ENCODE measurements around the gene THRA. TPM values are rescaled to one million over a fixed set of nuclear protein-coding genes. Genes with fewer than 3 reads are reported as not detected.

Gene THRA
- 48.2 TPM for polyA plus RNA-seq (ENCODE audit: insufficient read length)
- long read RNA-seq, donor 1, full-length matches to known transcripts, result 12 of 18 reads
- long read RNA-seq, donor 1, partial matches to known transcripts, result 6 of 18 reads
- long read RNA-seq, donor 1, other reads (novel, unspliced or antisense), result 0 of 18 reads
- long read RNA-seq, donor 2, full-length matches to known transcripts, result 15 of 21 reads
- long read RNA-seq, donor 2, partial matches to known transcripts, result 6 of 21 reads
- long read RNA-seq, donor 2, other reads (novel, unspliced or antisense), result 0 of 21 reads
- long read RNA-seq, donor 3, full-length matches to known transcripts, result 6 of 6 reads
- long read RNA-seq, donor 3, partial matches to known transcripts, result 0 of 6 reads
- long read RNA-seq, donor 3, other reads (novel, unspliced or antisense), result 0 of 6 reads
- long read RNA-seq, donor 4, full-length matches to known transcripts, result 1 of 1 reads
- long read RNA-seq, donor 4, partial matches to known transcripts, result 0 of 1 reads
- long read RNA-seq, donor 4, other reads (novel, unspliced or antisense), result 0 of 1 reads
- long read RNA-seq, donor 5, full-length matches to known transcripts, result 11 of 11 reads
- long read RNA-seq, donor 5, partial matches to known transcripts, result 0 of 11 reads
- long read RNA-seq, donor 5, other reads (novel, unspliced or antisense), result 0 of 11 reads
- long read RNA-seq, donor 6, full-length matches to known transcripts, result 9 of 45 reads
- long read RNA-seq, donor 6, partial matches to known transcripts, result 36 of 45 reads
- long read RNA-seq, donor 6, other reads (novel, unspliced or antisense), result 0 of 45 reads
- long read RNA-seq, donor 7, full-length matches to known transcripts, result 14 of 62 reads
- long read RNA-seq, donor 7, partial matches to known transcripts, result 48 of 62 reads
- long read RNA-seq, donor 7, other reads (novel, unspliced or antisense), result 0 of 62 reads
- long read RNA-seq, donor 8, full-length matches to known transcripts, result 1 of 11 reads
- long read RNA-seq, donor 8, partial matches to known transcripts, result 10 of 11 reads
- long read RNA-seq, donor 8, other reads (novel, unspliced or antisense), result 0 of 11 reads

- peak; percentile 55 for DNase-seq
Measured at GRCh38 chr17:40062329-40063186, at the start of gene THRA. Gene THRA (plus strand): TSS chr17:40062965. CDS start chr17:40074489, 11,524 bp downstream.

DNA sequence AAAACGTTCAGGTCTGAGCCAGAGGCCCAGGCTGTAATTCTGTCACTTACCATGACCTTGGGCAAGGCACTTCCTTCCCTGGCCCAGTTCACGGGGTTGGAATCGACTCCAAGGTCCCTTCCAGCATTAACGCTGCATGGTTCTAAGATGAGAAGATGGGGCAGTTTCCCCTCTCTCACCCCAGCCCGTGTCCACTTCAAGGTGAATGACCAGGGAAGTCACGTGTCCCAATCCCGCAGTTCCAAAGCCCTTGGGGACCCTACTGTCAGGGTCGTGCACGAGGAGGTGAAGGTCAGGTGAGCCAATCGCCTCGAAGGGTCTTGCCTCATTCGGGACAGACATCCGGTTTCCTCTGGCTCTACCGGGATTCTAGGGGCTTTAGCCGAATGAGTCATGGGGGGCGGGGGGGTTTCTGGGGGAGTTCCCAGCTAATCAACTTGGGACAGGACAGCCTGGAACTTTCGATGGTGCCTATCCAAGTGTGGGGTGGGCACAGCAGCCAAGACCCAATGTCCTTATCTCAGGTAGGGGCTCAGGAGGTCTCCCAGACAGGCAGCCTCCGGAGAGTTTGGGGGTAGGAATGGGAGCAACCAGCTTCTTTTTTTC is 48.3 kb upstream of the THRA start:
- DNase-seq, result no peak

DNA sequence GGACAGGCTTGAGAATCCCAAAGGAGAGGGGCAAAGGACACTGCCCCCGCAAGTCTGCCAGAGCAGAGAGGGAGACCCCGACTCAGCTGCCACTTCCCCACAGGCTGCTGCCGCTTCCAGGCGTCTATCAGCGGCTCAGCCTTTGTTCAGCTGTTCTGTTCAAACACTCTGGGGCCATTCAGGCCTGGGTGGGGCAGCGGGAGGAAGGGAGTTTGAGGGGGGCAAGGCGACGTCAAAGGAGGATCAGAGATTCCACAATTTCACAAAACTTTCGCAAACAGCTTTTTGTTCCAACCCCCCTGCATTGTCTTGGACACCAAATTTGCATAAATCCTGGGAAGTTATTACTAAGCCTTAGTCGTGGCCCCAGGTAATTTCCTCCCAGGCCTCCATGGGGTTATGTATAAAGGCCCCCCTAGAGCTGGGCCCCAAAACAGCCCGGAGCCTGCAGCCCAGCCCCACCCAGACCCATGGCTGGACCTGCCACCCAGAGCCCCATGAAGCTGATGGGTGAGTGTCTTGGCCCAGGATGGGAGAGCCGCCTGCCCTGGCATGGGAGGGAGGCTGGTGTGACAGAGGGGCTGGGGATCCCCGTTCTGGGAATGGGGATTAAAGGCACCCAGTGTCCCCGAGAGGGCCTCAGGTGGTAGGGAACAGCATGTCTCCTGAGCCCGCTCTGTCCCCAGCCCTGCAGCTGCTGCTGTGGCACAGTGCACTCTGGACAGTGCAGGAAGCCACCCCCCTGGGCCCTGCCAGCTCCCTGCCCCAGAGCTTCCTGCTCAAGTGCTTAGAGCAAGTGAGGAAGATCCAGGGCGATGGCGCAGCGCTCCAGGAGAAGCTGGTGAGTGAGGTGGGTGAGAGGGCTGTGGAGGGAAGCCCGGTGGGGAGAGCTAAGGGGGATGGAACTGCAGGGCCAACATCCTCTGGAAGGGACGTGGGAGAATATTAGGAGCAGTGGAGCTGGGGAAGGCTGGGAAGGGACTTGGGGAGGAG is 47.5 kb upstream of the THRA start, which contains the start of gene CSF3:
Gene CSF3 (plus strand): TSS at position 436 of the 993 bp plus-strand sequence. CDS start 35 bp downstream, at position 471.
- no peak for DNase-seq

DNA sequence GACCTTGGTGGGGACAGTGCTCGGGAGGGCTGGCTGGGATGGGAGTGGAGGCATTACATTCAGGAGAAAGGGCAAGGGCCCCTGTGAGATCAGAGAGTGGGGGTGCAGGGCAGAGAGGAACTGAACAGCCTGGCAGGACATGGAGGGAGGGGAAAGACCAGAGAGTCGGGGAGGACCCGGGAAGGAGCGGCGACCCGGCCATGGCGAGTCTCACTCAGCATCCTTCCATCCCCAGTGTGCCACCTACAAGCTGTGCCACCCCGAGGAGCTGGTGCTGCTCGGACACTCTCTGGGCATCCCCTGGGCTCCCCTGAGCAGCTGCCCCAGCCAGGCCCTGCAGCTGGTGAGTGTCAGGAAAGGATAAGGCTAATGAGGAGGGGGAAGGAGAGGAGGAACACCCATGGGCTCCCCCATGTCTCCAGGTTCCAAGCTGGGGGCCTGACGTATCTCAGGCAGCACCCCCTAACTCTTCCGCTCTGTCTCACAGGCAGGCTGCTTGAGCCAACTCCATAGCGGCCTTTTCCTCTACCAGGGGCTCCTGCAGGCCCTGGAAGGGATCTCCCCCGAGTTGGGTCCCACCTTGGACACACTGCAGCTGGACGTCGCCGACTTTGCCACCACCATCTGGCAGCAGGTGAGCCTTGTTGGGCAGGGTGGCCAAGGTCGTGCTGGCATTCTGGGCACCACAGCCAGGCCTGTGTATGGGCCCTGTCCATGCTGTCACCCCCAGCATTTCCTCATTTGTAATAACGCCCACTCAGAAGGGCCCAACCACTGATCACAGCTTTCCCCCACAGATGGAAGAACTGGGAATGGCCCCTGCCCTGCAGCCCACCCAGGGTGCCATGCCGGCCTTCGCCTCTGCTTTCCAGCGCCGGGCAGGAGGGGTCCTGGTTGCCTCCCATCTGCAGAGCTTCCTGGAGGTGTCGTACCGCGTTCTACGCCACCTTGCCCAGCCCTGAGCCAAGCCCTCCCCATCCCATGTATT is 46.5 kb upstream of the THRA start:
- no peak for DNase-seq

DNA sequence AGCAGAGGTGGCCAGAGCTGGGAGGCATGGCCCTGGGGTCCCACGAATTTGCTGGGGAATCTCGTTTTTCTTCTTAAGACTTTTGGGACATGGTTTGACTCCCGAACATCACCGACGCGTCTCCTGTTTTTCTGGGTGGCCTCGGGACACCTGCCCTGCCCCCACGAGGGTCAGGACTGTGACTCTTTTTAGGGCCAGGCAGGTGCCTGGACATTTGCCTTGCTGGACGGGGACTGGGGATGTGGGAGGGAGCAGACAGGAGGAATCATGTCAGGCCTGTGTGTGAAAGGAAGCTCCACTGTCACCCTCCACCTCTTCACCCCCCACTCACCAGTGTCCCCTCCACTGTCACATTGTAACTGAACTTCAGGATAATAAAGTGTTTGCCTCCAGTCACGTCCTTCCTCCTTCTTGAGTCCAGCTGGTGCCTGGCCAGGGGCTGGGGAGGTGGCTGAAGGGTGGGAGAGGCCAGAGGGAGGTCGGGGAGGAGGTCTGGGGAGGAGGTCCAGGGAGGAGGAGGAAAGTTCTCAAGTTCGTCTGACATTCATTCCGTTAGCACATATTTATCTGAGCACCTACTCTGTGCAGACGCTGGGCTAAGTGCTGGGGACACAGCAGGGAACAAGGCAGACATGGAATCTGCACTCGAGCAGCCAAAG is 45.2 kb upstream of the THRA start:
- no peak for DNase-seq

GRCh38 chr17:40018211-40019121 is 44.3 kb upstream of the THRA start:
- DNase-seq, result no peak

GRCh38 chr17:40019140-40019991 is 43.4 kb upstream of the THRA start:
- DNase-seq, result no peak

DNA sequence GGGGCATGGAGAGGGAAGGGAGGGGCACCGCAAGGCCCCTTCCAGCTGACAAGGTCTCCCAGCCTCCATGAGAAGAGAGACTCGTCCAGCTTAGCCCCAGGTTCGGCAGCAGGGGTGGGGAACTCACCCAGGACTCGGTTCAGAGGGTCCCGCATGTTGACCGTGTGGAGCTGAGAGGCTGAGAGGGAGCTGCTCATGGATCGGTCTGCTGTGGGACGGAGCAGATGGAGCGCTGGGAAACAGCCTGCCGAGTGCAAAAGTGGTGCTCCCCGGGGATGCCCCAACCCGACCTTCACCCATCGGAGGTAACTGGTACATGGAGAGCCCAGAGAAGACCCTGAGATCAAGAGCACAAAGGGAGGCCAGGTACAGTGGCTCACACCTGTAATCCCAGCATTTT is 42.6 kb upstream of the THRA start:
- no peak for DNase-seq

DNA sequence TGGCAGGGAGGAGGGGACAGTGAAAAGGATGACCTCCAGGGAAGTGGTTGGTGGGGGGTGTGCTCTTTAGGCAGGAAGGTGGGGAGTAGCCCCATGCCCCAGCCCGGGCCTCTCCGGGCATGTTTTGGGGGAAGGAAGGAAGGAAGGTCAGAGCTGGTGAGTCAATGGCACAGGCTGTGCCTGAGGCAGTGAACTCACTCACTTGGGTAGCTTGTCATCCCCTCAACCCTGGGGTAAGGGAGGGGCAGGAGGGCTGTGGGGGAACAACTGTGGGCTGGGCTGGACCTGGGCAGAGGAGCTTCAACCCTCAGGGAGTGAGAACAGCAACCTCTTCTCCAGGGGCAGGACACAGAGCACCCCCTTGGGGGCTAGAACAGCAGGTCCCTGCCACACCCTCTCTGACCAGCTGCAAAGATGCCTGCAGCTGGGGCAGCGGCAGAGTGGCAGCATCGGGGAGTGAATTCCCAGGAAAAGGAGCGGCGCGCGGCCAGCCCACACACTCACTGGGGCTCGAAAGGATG is 41.3 kb upstream of the THRA start:
- no peak for DNase-seq

DNA sequence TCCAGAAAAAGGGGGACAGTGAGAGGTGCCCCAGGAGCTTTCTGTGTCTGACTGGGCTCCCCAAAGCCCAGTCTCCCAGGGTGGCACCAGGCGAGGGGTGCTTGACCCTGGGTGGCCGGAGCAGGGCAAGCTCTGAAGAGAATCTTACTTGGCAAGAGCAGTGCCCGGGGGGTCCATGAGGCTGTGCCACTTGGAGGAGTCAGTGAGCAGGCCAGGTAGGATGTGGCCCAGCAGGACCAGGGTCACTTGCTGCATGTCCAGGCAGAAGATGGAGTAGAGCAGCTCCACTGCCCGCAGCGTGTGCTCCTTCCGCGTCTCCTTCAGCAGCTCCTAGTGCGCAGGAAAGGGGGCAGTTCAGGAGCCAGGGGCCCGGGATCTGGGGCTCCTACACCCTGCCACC is 40.3 kb upstream of the THRA start:
- no peak for DNase-seq

DNA sequence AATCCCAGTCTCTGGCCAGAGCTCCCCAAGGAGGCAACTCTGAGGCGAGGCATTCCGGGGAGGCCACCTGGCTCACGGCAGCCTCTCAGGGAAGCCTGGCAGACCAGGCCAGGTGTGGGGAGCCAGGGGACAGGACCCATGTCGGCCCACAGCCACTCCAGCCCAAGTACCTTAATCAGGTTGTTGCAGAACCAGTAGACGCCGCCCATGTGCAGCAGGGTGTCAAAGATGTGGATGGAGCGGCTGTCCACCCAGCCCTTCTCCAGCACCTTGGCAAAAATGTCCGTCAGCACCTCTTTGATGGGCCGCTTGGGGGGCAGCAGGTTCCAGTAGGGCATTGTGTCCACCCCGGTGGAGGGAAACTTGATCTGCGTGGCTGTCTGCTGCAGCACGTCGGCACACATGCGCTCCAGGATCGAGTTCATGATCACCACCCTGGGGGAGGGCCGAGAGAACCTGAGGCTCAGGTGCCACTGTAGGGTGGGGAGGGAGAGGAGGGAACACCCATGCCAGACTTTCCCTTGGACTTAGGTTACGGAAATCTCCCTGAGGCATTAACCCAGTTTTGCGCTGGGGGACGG is 39.7 kb upstream of the THRA start:
- DNase-seq, result no peak

DNA sequence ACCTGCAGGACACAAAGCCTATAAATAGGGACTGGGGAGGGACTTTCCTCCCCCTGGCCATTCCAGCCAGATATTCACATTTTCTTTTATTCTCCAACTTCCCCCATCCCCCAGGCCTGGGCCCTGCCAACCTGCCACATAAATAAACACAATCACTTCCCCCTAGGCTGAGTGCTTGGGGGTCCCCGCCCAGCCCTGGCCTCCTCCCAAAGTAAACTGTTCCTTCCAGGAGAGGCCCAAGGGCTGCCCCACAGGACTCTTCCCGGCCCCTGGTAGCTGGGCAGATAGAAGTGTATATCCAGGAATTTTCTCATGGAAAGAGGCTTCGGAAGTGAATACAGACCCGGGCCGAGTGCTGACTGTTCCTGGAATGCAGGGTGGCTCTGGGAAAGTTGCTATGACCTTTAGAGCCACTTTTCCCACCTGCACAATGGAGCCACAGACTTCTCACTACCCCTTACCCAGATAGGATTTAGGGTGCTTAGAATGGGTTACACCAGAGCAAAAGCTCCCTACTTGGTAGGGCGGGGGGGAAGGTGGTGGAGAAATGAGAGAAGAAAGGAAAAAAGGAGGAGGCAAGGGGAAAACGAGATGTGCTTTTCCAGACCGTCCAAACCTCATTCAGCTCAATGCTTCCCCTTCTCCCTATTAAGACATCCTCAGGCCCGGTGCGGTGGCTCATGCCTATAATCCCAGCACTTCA is 39.0 kb upstream of the THRA start:
- no peak for DNase-seq

DNA sequence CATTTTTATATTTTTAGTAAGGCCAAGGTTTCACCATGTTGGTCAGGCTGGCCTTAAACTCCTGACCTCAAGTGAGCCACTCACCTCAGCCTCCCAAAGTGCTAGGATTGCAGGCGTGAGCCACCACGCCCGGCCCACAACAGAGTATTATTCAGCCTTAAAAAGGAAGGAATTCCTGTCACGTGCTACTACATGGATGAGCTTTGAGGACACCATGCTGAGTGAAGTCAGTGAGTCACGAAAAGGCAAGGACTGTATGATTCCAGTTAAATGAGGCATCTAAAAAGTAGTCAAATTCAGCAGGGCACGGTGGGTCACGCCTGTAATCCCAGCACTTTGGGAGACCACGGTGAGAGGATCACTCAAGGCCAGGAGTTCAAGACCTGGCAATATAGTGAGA is 37.9 kb upstream of the THRA start:
- no peak for DNase-seq

GRCh38 chr17:40025559-40025958 is 37.2 kb upstream of the THRA start:
- no peak for DNase-seq

Data from left kidney (tissue), 8 donors.